Hematopoietic multipotent progenitor cell treated with erythropoietin and hydrocortisone succinate and interleukin-3 and kit ligand, for 4 days (in vitro differentiated cells): Measurements from ENCODE around the gene MROH9.

Experiments used
- DNase-seq: peaks from one replicate; pipeline ENCODE4 v3.0.0-alpha.2; 2015

MROH9 gene

DNA sequence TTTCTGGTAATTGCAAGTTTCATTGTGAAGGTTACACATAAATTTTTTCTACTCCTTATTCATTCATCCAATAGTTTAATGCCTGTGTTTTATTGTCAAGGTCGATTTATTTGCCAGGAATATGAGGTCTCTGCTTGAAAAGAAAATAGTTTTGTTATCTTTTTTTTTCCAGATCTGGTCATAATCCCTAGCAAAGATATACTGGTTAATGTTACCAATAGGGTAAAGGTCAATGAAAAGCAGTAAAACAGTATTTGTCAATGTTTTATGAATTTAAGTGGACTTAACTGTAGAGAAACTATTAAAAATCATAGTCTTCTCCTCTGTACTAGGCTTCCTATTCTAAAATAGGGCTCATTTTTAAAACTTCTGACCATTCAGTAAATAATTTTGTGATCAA lies 147.3 kb downstream of the MROH9 start:
- no peak for DNase-seq

DNA sequence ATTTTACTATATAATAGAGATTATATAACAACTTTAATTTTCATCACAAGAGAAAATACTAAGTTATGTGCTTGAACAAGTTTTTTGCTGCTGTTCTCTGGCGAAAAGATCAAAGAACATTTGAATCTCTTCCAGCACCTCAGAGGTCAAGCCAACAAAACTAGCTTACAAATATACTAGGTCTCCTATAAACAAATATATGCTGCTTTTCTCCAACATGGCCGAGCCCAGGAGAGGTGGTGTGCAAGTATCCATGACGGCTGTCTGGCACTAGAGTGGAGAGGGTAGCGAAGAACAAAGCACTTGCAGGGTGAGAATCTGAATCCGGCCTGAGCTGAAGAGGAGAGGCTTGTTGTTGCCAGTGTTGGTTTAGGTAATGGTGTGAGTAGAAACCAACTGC lies 147.9 kb downstream of the MROH9 start:
- DNase-seq = no peak

DNA sequence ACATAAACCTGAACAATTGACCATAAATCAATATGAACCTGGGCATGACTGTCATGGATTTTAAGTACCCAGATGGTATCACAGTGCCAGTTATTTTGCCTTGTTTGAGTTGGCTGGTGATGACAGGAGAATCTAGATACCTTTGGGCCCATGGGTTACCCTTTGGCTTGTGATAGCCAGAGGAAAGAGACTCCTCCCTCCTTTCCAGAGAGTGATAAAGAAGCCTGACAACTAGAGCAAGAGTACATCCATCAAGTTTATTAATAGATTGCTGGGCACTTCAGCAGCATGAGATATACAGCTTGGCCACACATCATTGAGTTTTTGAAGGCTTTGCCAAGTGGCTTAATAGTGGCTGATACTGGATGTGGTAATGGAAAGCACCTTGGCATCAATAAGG lies 148.8 kb downstream of the MROH9 start:
- DNase-seq = no peak

DNA sequence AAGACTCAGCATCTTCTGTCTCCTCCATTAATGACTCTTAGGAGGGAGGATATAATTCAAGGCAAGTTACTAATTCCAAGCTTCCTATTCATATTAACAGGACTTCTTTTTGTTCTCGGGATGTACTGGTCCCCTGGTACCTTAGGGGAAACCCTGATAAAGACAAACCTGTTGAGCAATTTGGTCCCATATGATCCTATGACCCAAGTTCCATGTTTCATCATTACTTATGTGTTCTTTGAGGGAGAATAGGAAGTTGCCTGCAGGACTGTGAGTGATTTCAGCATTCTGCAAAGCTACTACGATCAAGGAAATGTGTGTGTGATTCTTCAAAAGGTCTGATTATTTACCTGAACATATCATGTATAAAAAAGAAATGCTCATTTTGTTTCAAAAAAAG lies 149.5 kb downstream of the MROH9 start:
- no peak for DNase-seq

DNA sequence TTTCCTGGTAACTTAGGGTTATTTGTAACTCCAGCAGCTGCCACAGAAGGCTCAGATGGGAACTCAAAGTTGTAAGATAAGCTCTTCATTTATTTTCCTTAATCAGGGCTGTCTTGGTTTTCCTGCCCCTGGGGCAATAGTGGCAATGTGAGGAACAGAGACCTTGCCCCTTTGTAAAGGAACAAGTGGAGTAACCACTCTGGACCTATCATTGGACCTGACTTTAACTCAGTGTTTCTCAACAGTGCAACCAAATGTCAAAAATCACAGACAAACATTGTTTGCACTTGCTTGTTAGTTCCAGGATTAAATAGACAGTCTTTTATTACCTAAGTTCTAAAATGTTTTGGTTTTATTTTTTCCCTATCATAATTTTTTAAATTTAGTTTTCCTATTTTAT lies 152.6 kb downstream of the MROH9 start:
- DNase-seq = no peak

DNA sequence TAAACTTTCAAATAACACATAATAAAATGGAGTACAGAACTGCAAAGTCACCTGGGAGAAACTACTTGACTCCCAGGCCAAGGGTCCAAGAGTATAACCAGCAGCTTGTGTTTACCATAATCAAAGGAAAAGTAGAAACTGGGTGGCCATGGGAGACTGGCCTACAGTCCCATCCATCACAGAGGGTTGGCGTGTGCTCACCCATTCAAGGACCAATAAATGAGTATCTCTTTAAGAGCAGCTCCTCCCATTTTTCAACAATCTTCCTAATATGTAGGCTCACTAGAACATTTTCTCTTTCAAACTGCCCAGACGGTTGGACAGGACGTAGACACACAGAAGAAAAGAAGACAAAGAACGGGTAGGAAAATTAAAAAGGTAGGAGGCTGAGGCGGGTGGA lies 155.3 kb downstream of the MROH9 start, which contains the start of gene FMO3:
Gene FMO3 (plus strand): TSS at position 302 of the 400 bp plus-strand sequence. CDS start 1,754 bp downstream, outside the sequence.
- DNase-seq = no peak

DNA sequence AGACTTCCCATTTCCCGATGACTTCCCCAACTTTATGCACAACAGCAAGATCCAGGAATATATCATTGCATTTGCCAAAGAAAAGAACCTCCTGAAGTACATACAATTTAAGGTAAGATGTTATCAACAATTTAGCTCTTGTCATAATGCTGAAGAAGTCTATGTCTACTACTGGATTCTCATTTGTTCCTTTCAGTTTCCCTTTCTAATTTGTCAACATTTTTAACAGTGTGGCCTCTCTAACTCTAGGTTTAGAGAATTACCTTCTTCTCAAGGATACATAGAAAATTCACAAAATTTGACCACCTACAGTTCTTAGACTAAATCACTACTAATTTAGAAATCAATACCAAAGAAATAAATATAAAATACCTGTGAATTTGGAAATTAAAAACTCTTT lies 168.5 kb downstream of the MROH9 start:
- DNase-seq = no peak

DNA sequence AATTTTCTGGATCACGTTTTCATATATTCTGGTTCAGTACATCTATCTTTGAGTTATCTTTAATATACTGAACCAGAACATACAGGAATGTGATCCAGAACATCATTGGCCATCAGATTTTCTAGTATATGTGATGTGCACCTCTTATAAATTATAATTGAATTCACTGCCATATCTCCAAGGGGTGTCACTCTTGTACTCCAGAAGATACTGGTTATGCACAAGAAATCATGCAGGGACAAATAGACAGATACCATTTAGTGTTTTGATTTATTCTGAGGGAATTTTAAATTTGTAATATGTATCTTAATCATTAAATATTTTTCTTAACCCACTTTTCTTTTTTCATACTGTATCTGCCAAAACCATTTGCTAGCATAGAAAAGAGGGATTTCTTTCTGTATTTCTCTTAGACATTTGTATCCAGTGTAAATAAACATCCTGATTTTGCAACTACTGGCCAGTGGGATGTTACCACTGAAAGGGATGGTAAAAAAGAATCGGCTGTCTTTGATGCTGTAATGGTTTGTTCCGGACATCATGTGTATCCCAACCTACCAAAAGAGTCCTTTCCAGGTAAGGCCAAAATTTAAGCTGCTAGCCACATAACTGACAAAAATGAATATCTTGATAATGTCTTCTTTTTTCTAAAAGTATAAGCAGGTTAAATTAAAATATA lies 172.1 kb downstream of the MROH9 start:
- no peak for DNase-seq

DNA sequence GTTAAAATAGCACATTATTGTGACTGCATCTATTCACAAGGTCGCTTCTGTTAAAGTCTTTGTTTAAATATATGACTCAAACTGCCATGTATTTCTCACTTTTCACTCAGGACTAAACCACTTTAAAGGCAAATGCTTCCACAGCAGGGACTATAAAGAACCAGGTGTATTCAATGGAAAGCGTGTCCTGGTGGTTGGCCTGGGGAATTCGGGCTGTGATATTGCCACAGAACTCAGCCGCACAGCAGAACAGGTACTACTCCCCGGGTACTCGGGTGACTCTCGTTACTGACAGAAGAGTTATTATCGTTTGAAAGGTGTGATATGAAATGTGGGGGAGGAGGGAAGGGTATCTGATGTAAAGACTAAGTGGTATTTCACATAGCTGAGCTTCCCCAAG lies 172.6 kb downstream of the MROH9 start:
- DNase-seq = no peak

DNA sequence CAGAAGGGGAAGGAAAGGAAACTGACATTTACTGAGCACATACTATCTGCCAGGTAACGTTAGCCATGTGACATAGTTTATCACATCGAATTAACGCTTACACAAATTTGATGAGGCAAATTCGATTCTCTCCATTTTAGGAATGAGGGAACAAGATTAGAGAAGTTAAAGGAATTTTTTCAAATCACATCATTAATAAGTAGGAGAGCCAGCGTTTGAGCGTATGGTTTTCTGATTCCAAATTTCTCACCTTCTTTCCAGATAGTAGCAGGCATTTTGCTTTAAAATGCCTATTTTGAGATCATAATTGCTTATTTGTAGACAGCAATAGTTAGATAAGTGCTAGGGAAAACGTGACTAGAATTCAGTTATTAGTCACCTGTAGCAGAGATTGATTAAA lies 174.6 kb downstream of the MROH9 start:
- DNase-seq = no peak

DNA sequence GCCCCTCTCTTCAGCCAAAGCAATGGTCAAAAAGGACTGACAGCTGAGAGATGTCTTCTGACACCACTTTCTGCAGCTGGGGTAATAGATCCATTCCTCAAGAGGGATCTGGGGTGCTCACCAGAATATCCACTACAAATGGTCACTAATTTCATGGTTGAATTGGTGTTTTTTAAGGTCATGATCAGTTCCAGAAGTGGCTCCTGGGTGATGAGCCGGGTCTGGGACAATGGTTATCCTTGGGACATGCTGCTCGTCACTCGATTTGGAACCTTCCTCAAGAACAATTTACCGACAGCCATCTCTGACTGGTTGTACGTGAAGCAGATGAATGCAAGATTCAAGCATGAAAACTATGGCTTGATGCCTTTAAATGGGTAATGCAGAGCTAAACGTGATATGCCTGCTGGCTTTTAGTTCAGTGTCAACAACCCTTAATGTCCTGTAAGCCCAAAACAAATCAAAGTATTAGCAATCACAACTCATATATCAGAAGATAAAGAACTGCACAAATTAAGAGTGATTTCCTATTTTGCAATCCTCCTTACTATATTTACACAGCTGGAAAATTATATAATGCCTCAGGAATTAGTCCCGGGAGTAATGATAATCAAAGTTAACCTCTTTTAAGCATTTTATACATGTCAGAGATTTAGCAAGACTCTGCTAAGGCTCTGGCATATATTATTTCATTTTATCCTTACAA lies 175.4 kb downstream of the MROH9 start:
- no peak for DNase-seq

DNA sequence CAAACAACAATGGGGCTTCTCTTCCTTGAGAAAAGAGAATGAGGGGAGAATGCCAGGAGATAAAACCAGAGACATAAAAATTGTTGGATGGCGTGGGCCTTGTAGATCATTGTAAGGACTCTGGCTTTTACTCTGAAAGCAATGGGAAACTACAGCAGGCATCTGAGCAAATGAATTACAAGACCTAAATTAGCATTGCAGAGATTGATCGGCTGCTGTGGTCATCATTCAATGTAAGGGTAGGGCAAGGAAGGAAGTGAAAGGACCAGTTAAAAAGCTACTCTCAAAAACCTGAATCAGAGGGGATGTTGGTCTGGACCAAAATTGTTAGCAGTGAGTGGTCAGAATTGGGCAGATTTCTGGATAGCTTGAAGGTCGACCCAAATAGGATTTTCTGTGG lies 176.8 kb downstream of the MROH9 start:
- DNase-seq = no peak

DNA sequence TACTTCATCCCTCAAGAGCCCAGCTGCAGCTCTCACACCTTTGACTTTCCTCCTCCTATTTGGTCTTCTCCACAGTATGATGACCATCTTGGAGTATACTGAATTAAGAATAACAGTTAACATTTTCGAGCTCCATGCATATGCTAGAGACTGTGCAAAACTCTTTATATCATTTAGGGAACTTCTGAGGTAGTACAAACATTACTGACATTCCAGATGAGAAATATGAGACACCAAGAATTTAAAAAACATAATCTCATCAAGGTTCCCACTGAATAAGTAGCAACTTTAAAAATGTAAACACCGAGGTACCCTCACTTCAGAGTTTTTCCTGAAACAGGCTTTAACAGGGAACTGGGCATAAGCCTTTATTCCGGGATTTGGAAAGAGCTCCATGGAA lies 178.0 kb downstream of the MROH9 start:
- DNase-seq = no peak
